ENCODE results near the gene ZNF678.

GRCh38 chr1:227544067-227545050, 19.0 kb upstream of the ZNF678 start:
- TF ChIP-seq POLR2A (IDR thresholded peaks at IDR 0.05) (no peak), CTCF (IDR thresholded peaks at IDR 0.05) (no peak)

All from body of pancreas (tissue), 4 donors.